Endodermal cell (in vitro differentiated cells): Measurements from ENCODE around the gene THADA. TPM values are rescaled to one million over a fixed set of nuclear protein-coding genes. Genes with fewer than 3 reads are reported as not detected.

Experiments
- DNase-seq: peaks from one replicate; pipeline ENCODE4 v3.0.0-alpha.2; 2017
- H3K27ac ChIP-seq: 2 replicates; pipeline ENCODE4 v1.5.1; 2013; ENCODE audit warnings: mild to moderate bottlenecking, low read depth, low read length, moderate library complexity
- H3K27me3 ChIP-seq: 2 replicates; pipeline ENCODE4 v1.6.1; 2013; ENCODE audit warnings: mild to moderate bottlenecking, low read length, moderate library complexity; ENCODE audit not compliant: insufficient read depth, control insufficient read depth, poor library complexity, severe bottlenecking
- H3K36me3 ChIP-seq: 2 replicates; pipeline ENCODE4 v1.7.0; 2013; ENCODE audit warnings: mild to moderate bottlenecking, low read length, moderate library complexity; ENCODE audit not compliant: control insufficient read depth, insufficient read depth
- H3K4me1 ChIP-seq: one replicate; pipeline ENCODE4 v1.7.0; 2013; ENCODE audit warnings: low read length; ENCODE audit not compliant: control insufficient read depth, insufficient read depth
- H3K4me3 ChIP-seq: 2 replicates; pipeline ENCODE4 v1.5.1; 2013; ENCODE audit warnings: mild to moderate bottlenecking, low read length, moderate library complexity
- H3K9ac ChIP-seq: 2 replicates; pipeline ENCODE4 v1.6.1; 2013; ENCODE audit warnings: mild to moderate bottlenecking, low read length, moderate library complexity; ENCODE audit not compliant: poor library complexity, severe bottlenecking; ENCODE audit errors: extremely low read depth
- H3K9me3 ChIP-seq: 2 replicates; pipeline ENCODE4 v1.6.1; 2013; ENCODE audit warnings: mild to moderate bottlenecking, low read length, moderate library complexity; ENCODE audit not compliant: control insufficient read depth
- H3K27ac Mint-ChIP-seq: 2 replicates; pipeline ENCODE4 v1.8.0; 2020; ENCODE audit warnings: mixed read lengths
- H3K27me3 Mint-ChIP-seq: 2 replicates; pipeline ENCODE4 v1.8.0; 2021; ENCODE audit warnings: mild to moderate bottlenecking, mixed read lengths; ENCODE audit not compliant: insufficient read depth
- H3K36me3 Mint-ChIP-seq: 2 replicates; pipeline ENCODE4 v1.8.0; 2020; ENCODE audit warnings: low read depth, mixed read lengths
- H3K4me1 Mint-ChIP-seq: 2 replicates; pipeline ENCODE4 v1.8.0; 2020; ENCODE audit warnings: mixed read lengths
- H3K4me3 Mint-ChIP-seq: 2 replicates; pipeline ENCODE4 v1.8.0; 2020; ENCODE audit warnings: mild to moderate bottlenecking, moderate library complexity, mixed read lengths
- H3K9me3 Mint-ChIP-seq: 2 replicates; pipeline ENCODE4 v1.8.0; 2020; ENCODE audit warnings: mild to moderate bottlenecking, mixed read lengths
- CTCF ChIP-seq: fragments of 200-600 bp; sonication (generic); conservative IDR thresholded peaks from 2 replicates; pipeline ENCODE4 v1.5.0; 2021; ENCODE audit warnings: antibody characterized with exemption, mild to moderate bottlenecking
- WGBS, 2 experiments: methylation state at CpG; one replicate each; pipeline versions ENCODE4 v1.1.5 to v1.1.7; 2013; ENCODE audit warnings: missing lambda C conversion rate in 2 of 2, mixed read lengths in 1 of 2; ENCODE audit not compliant: insufficient coverage in 1 of 2, insufficient read length in 1 of 2; 5-methylcytosine and 5-hydroxymethylcytosine counted together
- total RNA-seq, 2 donors: library from RNA; stranded (reverse); fragmentation: NEBNext Ultra II Directional in 1 of 2; extraction: Animal tissue kit (Norgen Biotek cat#: 25700) in 1 of 2; gene quantifications; 2 replicates in 1 of 2; 3 replicates in 1 of 2; pipeline ENCODE4 v1.2.1, GENCODE V29; 2021

The THADA gene
- total RNA-seq, 2 donors from 2014 or later = 32.8 to 35.0 TPM

GRCh38 chr2:43518718-43519117 lies 77.1 kb downstream of the THADA start:
- Mint-ChIP-seq H3K4me3 (no peak overlapping the region), H3K27me3 (no peaks in the 10 kb centered on the region), H3K9me3 (no peaks in the 10 kb centered on the region), H3K4me1 (peaks cover 5% of the 10 kb centered on the region), H3K27ac (no peak overlapping the region), H3K36me3 (peaks cover 1% of the 10 kb centered on the region)
- no peaks in the 10 kb centered on the region for H3K27me3 ChIP-seq
- DNase-seq = no peak
- peaks cover 4% of the 10 kb centered on the region for H3K4me1 ChIP-seq
- no peak for TF ChIP-seq CTCF
- no peak overlapping the region for H3K4me3 ChIP-seq
- no peak overlapping the region for H3K27ac ChIP-seq
- 92 to 96% methylated on average over 2 of the region's 2 CpGs for WGBS, 2 experiments
- H3K9ac ChIP-seq = no peak overlapping the region
- H3K36me3 ChIP-seq = no peaks in the 10 kb centered on the region
- H3K9me3 ChIP-seq = no peaks in the 10 kb centered on the region

GRCh38 chr2:43518181-43518580 lies 77.7 kb downstream of the THADA start:
- Histone ChIP-seq H3K27me3 (no peaks in the 10 kb centered on the region), H3K27ac (no peak overlapping the region), H3K9ac (no peak overlapping the region), H3K4me3 (no peak overlapping the region), H3K4me1 (peaks cover 4% of the 10 kb centered on the region), H3K9me3 (no peaks in the 10 kb centered on the region), H3K36me3 (no peaks in the 10 kb centered on the region)
- no peaks in the 10 kb centered on the region for H3K9me3 Mint-ChIP-seq
- no peak overlapping the region for H3K4me3 Mint-ChIP-seq
- H3K36me3 Mint-ChIP-seq = peaks cover 1% of the 10 kb centered on the region
- TF ChIP-seq CTCF = no peak
- peaks cover 5% of the 10 kb centered on the region for H3K4me1 Mint-ChIP-seq
- WGBS, 2 experiments = 86% methylated on average over 1 of the region's 1 CpG; no CpG with 5 or more reads in 1 of the 2 experiments
- H3K27ac Mint-ChIP-seq = no peak overlapping the region
- no peaks in the 10 kb centered on the region for H3K27me3 Mint-ChIP-seq
- no peak for DNase-seq

- Mint-ChIP-seq H3K4me3 (no peak overlapping the region), H3K9me3 (no peaks in the 10 kb centered on the region), H3K4me1 (peaks cover 2% of the 10 kb centered on the region), H3K27me3 (no peaks in the 10 kb centered on the region), H3K36me3 (peaks cover 13% of the 10 kb centered on the region), H3K27ac (no peak overlapping the region)
- H3K27ac ChIP-seq = no peak overlapping the region
- no peak for DNase-seq
- no peaks in the 10 kb centered on the region for H3K4me1 ChIP-seq
- 80 to 87% methylated on average over 2 to 5 of the region's 5 CpGs for WGBS, 2 experiments
- no peak for TF ChIP-seq CTCF
- no peak overlapping the region for H3K4me3 ChIP-seq
- H3K9ac ChIP-seq = no peak overlapping the region
- no peaks in the 10 kb centered on the region for H3K9me3 ChIP-seq
- H3K36me3 ChIP-seq = no peaks in the 10 kb centered on the region
- no peaks in the 10 kb centered on the region for H3K27me3 ChIP-seq
Measured at GRCh38 chr2:43515807-43516497, 79.9 kb downstream of the THADA start.
